Heart left ventricle (tissue), 16 donors: ENCODE results near the gene HSFX1. TPM values are rescaled to one million over a fixed set of nuclear protein-coding genes. Genes with fewer than 3 reads are reported as not detected.
"Not testable (repeated sequence)": the region's sequence is repeated elsewhere in the genome, so short reads cannot be mapped to it uniquely, and the experiment has no call there.

Experiments
- ATAC-seq, 4 donors: fragments of 200-7000 bp; cut with Tn5 transposase; one replicate each; pipeline ENCODE4 v1.9.1; 2020 to 2022; ENCODE audit warnings: moderate library complexity in 4 of 4, mild to moderate bottlenecking in 3 of 4, moderate number of reproducible peaks in 1 of 4
- DNase-seq, 5 donors: peaks; one replicate each; pipeline ENCODE4 v3.0.0-alpha.2; 2020
- H3K27ac ChIP-seq, 12 donors: fragments of 200-600 bp; sonication (generic) in 4 of 12; one replicate each; pipeline versions ENCODE4 v1.5.0 to v1.8.0; 2016 to 2022; ENCODE audit warnings: mild to moderate bottlenecking in 2 of 12
- H3K27me3 ChIP-seq, 9 donors: fragments of 200-600 bp; sonication (generic) in 2 of 9; one replicate each; pipeline versions ENCODE4 v1.5.1 to v1.8.0; 2016 to 2022; ENCODE audit warnings: mild to moderate bottlenecking in 3 of 9
- H3K36me3 ChIP-seq, 9 donors: fragments of 200-600 bp; sonication (generic) in 2 of 9; one replicate each; pipeline versions ENCODE4 v1.5.0 to v1.8.0; 2018 to 2022; ENCODE audit warnings: mild to moderate bottlenecking in 2 of 9
- H3K4me1 ChIP-seq, 12 donors: fragments of 200-600 bp; sonication (generic) in 4 of 12; one replicate each; pipeline versions ENCODE4 v1.5.0 to v1.8.0; 2016 to 2022; ENCODE audit warnings: mild to moderate bottlenecking in 3 of 12
- H3K4me3 ChIP-seq, 12 donors: fragments of 200-600 bp; sonication (generic) in 4 of 12; one replicate each; pipeline versions ENCODE4 v1.5.0 to v1.8.0; 2017 to 2022; ENCODE audit warnings: mild to moderate bottlenecking in 9 of 12, moderate library complexity in 4 of 12
- H3K9me3 ChIP-seq, 12 donors: fragments of 200-600 bp; sonication (generic) in 4 of 12; one replicate each; pipeline versions ENCODE4 v1.5.0 to v1.8.0; 2016 to 2022; ENCODE audit warnings: mild to moderate bottlenecking in 1 of 12
- CTCF ChIP-seq, 12 donors: fragments of 200-600 bp; sonication (generic) in 4 of 12; IDR thresholded peaks; one replicate each; pipeline versions ENCODE4 v1.5.0 to v1.8.0; 2018 to 2022; ENCODE audit warnings: antibody characterized with exemption in 12 of 12, mild to moderate bottlenecking in 5 of 12
- POLR2A ChIP-seq, 2 donors: fragments of 450-650 bp; IDR thresholded peaks; one replicate each; pipeline ENCODE4 v1.6.1; 2017; ENCODE audit warnings: antibody characterized with exemption in 2 of 2, mild to moderate bottlenecking in 2 of 2, moderate library complexity in 2 of 2
- WGBS, 4 donors: extraction: QIAGEN DNeasy Blood & Tissue Kit in 2 of 4; methylation state at CpG; one replicate each; pipeline versions ENCODE4 v1.1.5 to v1.1.7; 2013 to 2018; 5-methylcytosine and 5-hydroxymethylcytosine counted together
- intact Hi-C, 10 donors: fragments of 100-400 bp; cut with DNase I; formaldehyde crosslinking; loops; one replicate each; pipeline versions ENCODE4 v1.11.1 to v1.14.2; 2022
- polyA plus RNA-seq, 2 donors: library from polyadenylated mRNA; stranded (reverse); fragments of 200-250 nt; gene quantifications; one replicate each; pipeline ENCODE4 v1.2.3, GENCODE V29; 2013
- total RNA-seq, 9 donors: library from RNA; depleted of rRNA in 2 of 9; stranded (reverse); fragments of >200 nt in 2 of 9; fragmentation: NEBNext Ultra II Directional in 3 of 9; extraction: Animal tissue kit (Norgen Biotek cat#: 25700) in 3 of 9; gene quantifications; one replicate each; pipeline versions ENCODE4 v1.1.0 to v1.2.4, GENCODE V29; 2016 to 2023
- donor health status: ischemic (EF 13 %, LVEDD 7.1; RV severe dilation, severe dysfunction).
- donor health status: healthy with polysubstance abuse.
- donor health status: DM: no; HTN: yes; CAD: no.
- donor health status: DM: no; HTN: no; CAD: no.
- donor health status: ischemic (EF 25% LVEDD 6.9; RV normal size, moderate dysfunction).
- donor health status: ischemic (EF 25% LVEDD 5.7; RV mildly dilated, moderate dysfunction).
- donor health status: healthy.
- donor health status: DM: yes; HTN: yes; CAD: no.
- donor health status: ischemic (EF 35%, LVEDD 5.7; RV mildly dilated, moderate dysfunction).
- donor health status: nonischemic (EF 11% LVEDD 7.7; RV severe dilation, severe dysfunction).
- donor health status: DM: yes; HTN: yes; CAD: no.
- donor health status: PGD.
- donor health status: ischemic (EF 29% LVEDD 5.4; RV normal size, mild dysfunction).
- donor health status: nonischemic (EF 23%, LVEDD 6.1; RV moderate dilation, normal function).

HSFX1 gene
- total and polyA plus RNA-seq, 11 donors: 0.73 to 3.3 (median 2.1) TPM

- Histone ChIP-seq H3K4me1 (no peaks in the 10 kb centered on the region), H3K36me3 (no peaks in the 10 kb centered on the region), H3K4me3 (no peak overlapping the region), H3K9me3 (no peaks in the 10 kb centered on the region), H3K27me3 (no peaks in the 10 kb centered on the region), H3K27ac (no peak overlapping the region)
- WGBS, 4 donors: 63 to 74% (median 73%) methylated on average over 8 to 10 of the region's 11 CpGs
- no peak for ATAC-seq
- intact Hi-C loops: no loop called here
- TF ChIP-seq CTCF (IDR thresholded peaks at IDR 0.05) (no peak), POLR2A (IDR thresholded peaks at IDR 0.05) (no peak)
- DNase-seq: no peak
Observed at GRCh38 chrX:149762696-149763614, 10.9 kb upstream of the HSFX1 start.

- H3K9me3 ChIP-seq, H3K36me3 ChIP-seq, H3K27me3 ChIP-seq, intact Hi-C loops, H3K27ac ChIP-seq, H3K4me1 ChIP-seq, H3K4me3 ChIP-seq, DNase-seq, ATAC-seq: not testable (repeated sequence)
- 49 to 88% (median 68%) methylated on average over 3 to 4 of the region's 12 CpGs; no CpG with 5 or more reads in 1 of the 4 donors for WGBS, 4 donors
Observed at GRCh38 chrX:149770344-149770743, 3.5 kb upstream of the HSFX1 start.

- no CpG with 5 or more reads among the region's 9 CpGs for WGBS, 4 donors
- H3K9me3 ChIP-seq, ATAC-seq, DNase-seq, H3K27ac ChIP-seq, H3K4me3 ChIP-seq, intact Hi-C loops, H3K27me3 ChIP-seq, H3K4me1 ChIP-seq, H3K36me3 ChIP-seq: not testable (repeated sequence)
Observed at GRCh38 chrX:149773026-149773425, 842 bp upstream of the HSFX1 start.

- WGBS, 4 donors: no CpG with 5 or more reads among the region's 7 CpGs
- ATAC-seq: not testable (repeated sequence)
Observed at GRCh38 chrX:149777999-149778398, 4.1 kb downstream of the HSFX1 start.

GRCh38 chrX:149781727-149782126, 7.9 kb downstream of the HSFX1 start, which contains the start of gene MAGEA9:
Gene MAGEA9, plus strand, starts transcription at chrX:149781930. Its CDS starts 4,281 bp downstream, at chrX:149786211.
- no CpG with 5 or more reads among the region's 14 CpGs for WGBS, 4 donors
- H3K4me1 ChIP-seq, DNase-seq, H3K27ac ChIP-seq, ATAC-seq, H3K36me3 ChIP-seq, intact Hi-C loops, H3K9me3 ChIP-seq, H3K27me3 ChIP-seq, H3K4me3 ChIP-seq: not testable (repeated sequence)

More at GRCh38 chrX:149777999-149778398, 4.1 kb downstream of the HSFX1 start:
- H3K9me3 ChIP-seq, H3K27ac ChIP-seq, DNase-seq, H3K36me3 ChIP-seq, H3K27me3 ChIP-seq, intact Hi-C loops, H3K4me3 ChIP-seq, H3K4me1 ChIP-seq: not testable (repeated sequence)

GRCh38 chrX:149795531-149795930, 21.7 kb downstream of the HSFX1 start:
- H3K36me3 ChIP-seq, H3K4me1 ChIP-seq, H3K27ac ChIP-seq, DNase-seq, H3K4me3 ChIP-seq, H3K9me3 ChIP-seq, H3K27me3 ChIP-seq, intact Hi-C loops: not testable (repeated sequence)
- no CpG with 5 or more reads among the region's 1 CpG for WGBS, 4 donors
- peak in 2 of 4 donors; percentile 46 to 49 for ATAC-seq
